ENCODE data around the gene AQR.

AQR gene

DNA sequence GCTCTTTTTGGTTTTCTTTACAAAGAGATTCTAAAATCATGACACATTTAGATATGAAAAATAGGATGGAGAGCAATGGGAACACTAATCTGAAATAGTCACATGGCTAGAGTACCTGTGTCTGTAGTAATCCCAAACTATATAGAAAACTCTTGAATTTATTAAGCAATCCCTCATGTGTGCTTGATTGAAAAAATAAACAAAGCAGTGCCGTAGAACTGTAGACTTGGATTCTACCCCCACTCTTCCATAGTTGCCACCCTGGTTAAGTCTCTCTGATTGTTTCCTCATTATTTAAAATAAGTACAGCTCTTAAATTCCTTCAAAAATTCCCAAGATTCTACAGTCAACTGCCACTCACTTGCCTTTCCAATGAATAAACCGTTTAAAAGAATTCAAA is 115.3 kb downstream of the AQR start:
- H2BK12ac ChIP-seq (ENCODE audit: low read length) = no peak overlapping the region
- no peak overlapping the region for H3K4me2 ChIP-seq (ENCODE audit: insufficient read depth, low read length, poor library complexity, severe bottlenecking)
- H3K27ac ChIP-seq (replicated peaks; ENCODE audit: low read length) = no peak overlapping the region
- H3K4ac ChIP-seq (ENCODE audit: low read length) = no peak overlapping the region
- H3K4me3 ChIP-seq (ENCODE audit: low read length in 2 of 2) = no peak overlapping the region
- no peaks in the 10 kb centered on the region for H3K27me3 ChIP-seq (ENCODE audit: control insufficient read depth in 3 of 3, insufficient read depth in 3 of 3, low read depth in 1 of 3, low read length in 3 of 3)
- no peak overlapping the region for H2AK5ac ChIP-seq (ENCODE audit: low read depth, low read length)
- no peak overlapping the region for H4K91ac ChIP-seq (ENCODE audit: low read depth, low read length, poor library complexity)
- H3K18ac ChIP-seq (ENCODE audit: low read length) = no peak overlapping the region
- no CpG with 5 or more reads among the region's 2 CpGs for WGBS, 2 donors (ENCODE audit: extremely low coverage in 2 of 2, insufficient read length in 2 of 2, insufficient replicate concordance in 1 of 2)
- no peak overlapping the region for H2BK5ac ChIP-seq (ENCODE audit: low read length)
- no peak overlapping the region for H2BK120ac ChIP-seq (ENCODE audit: low read depth, low read length)
- H3K9ac ChIP-seq (ENCODE audit: low read depth, low read length, poor library complexity) = no peak overlapping the region
- H3K9me3 ChIP-seq (replicated peaks in 1 of 2; ENCODE audit: control insufficient read depth in 2 of 2, insufficient read depth in 1 of 2, low read depth in 1 of 2, low read length in 2 of 2) = no peaks in the 10 kb centered on the region
- no peak overlapping the region for H4K8ac ChIP-seq (ENCODE audit: low read depth, low read length)
- DNase-seq (ENCODE audit: low spot score) = no peak
- no peaks in the 10 kb centered on the region for H3K79me1 ChIP-seq (ENCODE audit: low read depth, low read length)
- no peak overlapping the region for H3K14ac ChIP-seq (ENCODE audit: low read length)
- H2AFZ ChIP-seq (ENCODE audit: low read length) = no peak overlapping the region
- no peak overlapping the region for H2BK15ac ChIP-seq (ENCODE audit: low read length)
- peaks cover 5 to 63% of the 10 kb centered on the region in 2 donors for H3K36me3 ChIP-seq (replicated peaks in 1 of 2; ENCODE audit: control insufficient read depth in 2 of 2, insufficient read depth in 2 of 2, low read length in 2 of 2)
- H3K4me1 ChIP-seq (ENCODE audit: control insufficient read depth in 2 of 2, insufficient read depth in 1 of 2, low read depth in 1 of 2, low read length in 2 of 2) = no peaks in the 10 kb centered on the region
- H3K23ac ChIP-seq (ENCODE audit: low read depth, low read length, poor library complexity) = no peak overlapping the region

DNA sequence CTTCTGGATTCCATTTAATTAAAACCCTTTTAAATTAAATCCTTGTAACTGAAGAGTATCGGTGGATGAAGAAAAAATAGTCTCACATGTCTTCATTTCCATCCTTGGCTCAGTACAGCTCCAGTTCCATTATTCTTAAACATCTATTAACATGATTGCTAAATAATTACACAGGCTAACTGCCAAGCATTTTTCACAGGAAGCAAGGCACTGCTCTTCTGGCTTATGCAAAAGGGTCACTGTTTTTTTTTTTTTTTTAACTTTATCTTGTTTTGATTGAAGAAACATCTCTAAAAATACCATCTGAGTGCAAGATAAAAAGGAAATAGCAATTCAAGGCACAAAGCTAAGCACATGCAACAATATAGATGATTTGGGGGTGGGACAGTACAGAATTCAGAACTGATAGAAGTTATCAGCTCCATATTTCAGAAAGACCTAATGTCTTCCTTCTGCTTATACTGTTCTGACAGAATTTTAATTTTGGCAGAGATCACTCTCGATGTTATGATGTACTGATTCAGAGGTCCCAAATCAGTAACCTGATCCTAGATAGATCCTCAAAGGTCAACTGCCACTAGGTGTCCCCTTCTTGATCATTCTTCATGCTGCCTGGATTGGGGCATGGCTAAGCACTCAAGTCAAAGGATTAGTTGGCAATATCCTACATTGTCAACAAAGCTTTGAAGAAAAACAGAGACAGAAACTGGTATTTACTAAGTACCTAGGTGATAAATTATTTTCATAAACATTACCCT is 116.4 kb downstream of the AQR start:
- no peak overlapping the region for H4K91ac ChIP-seq (ENCODE audit: low read depth, low read length, poor library complexity)
- no peak overlapping the region for H3K23ac ChIP-seq (ENCODE audit: low read depth, low read length, poor library complexity)
- H2BK12ac ChIP-seq (ENCODE audit: low read length) = no peak overlapping the region
- H3K9ac ChIP-seq (ENCODE audit: low read depth, low read length, poor library complexity) = no peak overlapping the region
- H4K8ac ChIP-seq (ENCODE audit: low read depth, low read length) = no peak overlapping the region
- H3K14ac ChIP-seq (ENCODE audit: low read length) = no peak overlapping the region
- H3K4me2 ChIP-seq (ENCODE audit: insufficient read depth, low read length, poor library complexity, severe bottlenecking) = no peak overlapping the region
- no peaks in the 10 kb centered on the region for H3K4me1 ChIP-seq (ENCODE audit: control insufficient read depth in 2 of 2, insufficient read depth in 1 of 2, low read depth in 1 of 2, low read length in 2 of 2)
- peaks cover 5 to 52% of the 10 kb centered on the region in 2 donors for H3K36me3 ChIP-seq (replicated peaks in 1 of 2; ENCODE audit: control insufficient read depth in 2 of 2, insufficient read depth in 2 of 2, low read length in 2 of 2)
- no peaks in the 10 kb centered on the region for H3K79me1 ChIP-seq (ENCODE audit: low read depth, low read length)
- no peak overlapping the region for H2AFZ ChIP-seq (ENCODE audit: low read length)
- H2AK5ac ChIP-seq (ENCODE audit: low read depth, low read length) = no peak overlapping the region
- DNase-seq (ENCODE audit: low spot score) = no peak
- WGBS, 2 donors (ENCODE audit: extremely low coverage in 2 of 2, insufficient read length in 2 of 2, insufficient replicate concordance in 1 of 2) = no CpG with 5 or more reads among the region's 2 CpGs
- H3K27me3 ChIP-seq (ENCODE audit: control insufficient read depth in 3 of 3, insufficient read depth in 3 of 3, low read depth in 1 of 3, low read length in 3 of 3) = no peaks in the 10 kb centered on the region
- no peak overlapping the region for H3K27ac ChIP-seq (replicated peaks; ENCODE audit: low read length)
- H2BK120ac ChIP-seq (ENCODE audit: low read depth, low read length) = no peak overlapping the region
- no peak overlapping the region for H2BK5ac ChIP-seq (ENCODE audit: low read length)
- no peak overlapping the region for H3K18ac ChIP-seq (ENCODE audit: low read length)
- H3K4ac ChIP-seq (ENCODE audit: low read length) = no peak overlapping the region
- no peak overlapping the region for H3K4me3 ChIP-seq (ENCODE audit: low read length in 2 of 2)
- H2BK15ac ChIP-seq (ENCODE audit: low read length) = no peak overlapping the region
- H3K9me3 ChIP-seq (replicated peaks in 1 of 2; ENCODE audit: control insufficient read depth in 2 of 2, insufficient read depth in 1 of 2, low read depth in 1 of 2, low read length in 2 of 2) = no peaks in the 10 kb centered on the region

DNA sequence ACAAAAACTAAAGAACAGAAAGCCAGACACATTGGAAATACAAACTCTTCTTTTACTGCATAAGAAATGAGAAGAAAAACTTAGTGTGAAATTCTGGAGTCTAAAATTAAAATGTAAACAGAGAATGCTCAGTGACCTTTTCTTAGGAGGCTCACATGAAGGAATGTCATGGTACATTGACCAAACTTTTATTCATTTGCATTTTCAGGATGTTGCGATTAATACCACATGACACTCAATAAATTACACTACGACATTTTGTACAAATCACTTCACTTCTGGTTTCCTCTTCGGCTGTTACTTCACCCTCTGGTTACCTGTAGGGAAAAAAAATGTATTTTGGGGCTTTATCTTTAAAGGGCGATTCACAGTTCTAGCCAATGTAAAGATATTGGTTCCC is 117.8 kb downstream of the AQR start:
- H4K8ac ChIP-seq (ENCODE audit: low read depth, low read length) = no peak overlapping the region
- H3K79me1 ChIP-seq (ENCODE audit: low read depth, low read length) = no peaks in the 10 kb centered on the region
- no CpG with 5 or more reads among the region's 4 CpGs for WGBS, 2 donors (ENCODE audit: extremely low coverage in 2 of 2, insufficient read length in 2 of 2, insufficient replicate concordance in 1 of 2)
- H2AFZ ChIP-seq (ENCODE audit: low read length) = no peak overlapping the region
- H3K23ac ChIP-seq (ENCODE audit: low read depth, low read length, poor library complexity) = no peak overlapping the region
- no peak overlapping the region for H2AK5ac ChIP-seq (ENCODE audit: low read depth, low read length)
- H3K14ac ChIP-seq (ENCODE audit: low read length) = no peak overlapping the region
- no peak overlapping the region for H3K18ac ChIP-seq (ENCODE audit: low read length)
- peaks cover 3 to 40% of the 10 kb centered on the region in 2 donors for H3K36me3 ChIP-seq (replicated peaks in 1 of 2; ENCODE audit: control insufficient read depth in 2 of 2, insufficient read depth in 2 of 2, low read length in 2 of 2)
- no peak overlapping the region for H3K4me2 ChIP-seq (ENCODE audit: insufficient read depth, low read length, poor library complexity, severe bottlenecking)
- no peak overlapping the region for H3K4ac ChIP-seq (ENCODE audit: low read length)
- no peak overlapping the region for H3K4me3 ChIP-seq (ENCODE audit: low read length in 2 of 2)
- H4K91ac ChIP-seq (ENCODE audit: low read depth, low read length, poor library complexity) = no peak overlapping the region
- no peaks in the 10 kb centered on the region for H3K27me3 ChIP-seq (ENCODE audit: control insufficient read depth in 3 of 3, insufficient read depth in 3 of 3, low read depth in 1 of 3, low read length in 3 of 3)
- DNase-seq (ENCODE audit: low spot score) = no peak
- H3K9ac ChIP-seq (ENCODE audit: low read depth, low read length, poor library complexity) = no peak overlapping the region
- H3K9me3 ChIP-seq (replicated peaks in 1 of 2; ENCODE audit: control insufficient read depth in 2 of 2, insufficient read depth in 1 of 2, low read depth in 1 of 2, low read length in 2 of 2) = no peaks in the 10 kb centered on the region
- H2BK5ac ChIP-seq (ENCODE audit: low read length) = no peak overlapping the region
- H3K27ac ChIP-seq (replicated peaks; ENCODE audit: low read length) = no peak overlapping the region
- H2BK12ac ChIP-seq (ENCODE audit: low read length) = no peak overlapping the region
- no peaks in the 10 kb centered on the region for H3K4me1 ChIP-seq (ENCODE audit: control insufficient read depth in 2 of 2, insufficient read depth in 1 of 2, low read depth in 1 of 2, low read length in 2 of 2)
- H2BK15ac ChIP-seq (ENCODE audit: low read length) = no peak overlapping the region
- H2BK120ac ChIP-seq (ENCODE audit: low read depth, low read length) = no peak overlapping the region

DNA sequence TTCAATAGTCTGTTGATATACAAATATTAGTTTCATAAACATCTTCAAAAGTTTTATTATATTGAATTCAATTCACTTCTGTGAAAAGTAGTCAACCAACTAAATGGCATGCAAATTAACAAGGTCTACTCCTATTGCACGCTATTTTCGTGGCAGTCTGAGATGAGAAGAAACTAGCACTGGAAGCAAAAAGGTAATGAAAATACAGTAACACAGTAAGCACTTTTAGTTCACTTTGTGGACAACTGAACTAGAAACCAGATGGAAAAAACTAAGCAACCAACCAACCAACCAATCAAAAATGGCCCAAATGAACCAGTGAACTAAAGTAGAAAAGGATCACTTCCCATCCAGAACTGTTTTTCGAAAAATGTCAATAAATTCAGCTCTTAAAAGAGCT is 118.5 kb downstream of the AQR start:
- Histone ChIP-seq H3K23ac (ENCODE audit: low read depth, low read length, poor library complexity) (no peak overlapping the region), H4K91ac (ENCODE audit: low read depth, low read length, poor library complexity) (no peak overlapping the region), H3K18ac (ENCODE audit: low read length) (no peak overlapping the region), H3K9me3 (replicated peaks in 1 of 2; ENCODE audit: control insufficient read depth in 2 of 2, insufficient read depth in 1 of 2, low read depth in 1 of 2, low read length in 2 of 2) (no peaks in the 10 kb centered on the region), H2BK120ac (ENCODE audit: low read depth, low read length) (no peak overlapping the region), H3K36me3 (replicated peaks in 1 of 2; ENCODE audit: control insufficient read depth in 2 of 2, insufficient read depth in 2 of 2, low read length in 2 of 2) (peaks cover 1 to 33% of the 10 kb centered on the region in 2 donors), H3K4me2 (ENCODE audit: insufficient read depth, low read length, poor library complexity, severe bottlenecking) (no peak overlapping the region), H3K4ac (ENCODE audit: low read length) (no peak overlapping the region), H2BK12ac (ENCODE audit: low read length) (no peak overlapping the region), H3K4me3 (ENCODE audit: low read length in 2 of 2) (no peak overlapping the region), H3K27me3 (ENCODE audit: control insufficient read depth in 3 of 3, insufficient read depth in 3 of 3, low read depth in 1 of 3, low read length in 3 of 3) (no peaks in the 10 kb centered on the region), H2BK15ac (ENCODE audit: low read length) (no peak overlapping the region), H3K27ac (replicated peaks; ENCODE audit: low read length) (no peak overlapping the region), H4K8ac (ENCODE audit: low read depth, low read length) (no peak overlapping the region), H2AK5ac (ENCODE audit: low read depth, low read length) (no peak overlapping the region), H3K9ac (ENCODE audit: low read depth, low read length, poor library complexity) (no peak overlapping the region), H2AFZ (ENCODE audit: low read length) (no peak overlapping the region), H3K14ac (ENCODE audit: low read length) (no peak overlapping the region), H3K79me1 (ENCODE audit: low read depth, low read length) (no peaks in the 10 kb centered on the region), H3K4me1 (ENCODE audit: control insufficient read depth in 2 of 2, insufficient read depth in 1 of 2, low read depth in 1 of 2, low read length in 2 of 2) (no peaks in the 10 kb centered on the region), H2BK5ac (ENCODE audit: low read length) (no peak overlapping the region)
- DNase-seq (ENCODE audit: low spot score) = no peak
- WGBS, 2 donors (ENCODE audit: extremely low coverage in 2 of 2, insufficient read length in 2 of 2, insufficient replicate concordance in 1 of 2) = no CpG with 5 or more reads among the region's 3 CpGs

Data from neuronal stem cell (in vitro differentiated cells).